Lung (tissue), 13 donors: ENCODE data around the gene GNAI2. TPM values are rescaled to one million over a fixed set of nuclear protein-coding genes. Genes with fewer than 3 reads are reported as not detected.
A peak's percentile ranks its signal among the peaks of the same experiment; 100 is the strongest.

Experiments
- ATAC-seq: fragments of 200-7000 bp; cut with Tn5 transposase; one replicate; pipeline ENCODE4 v1.9.1; 2020; ENCODE audit warnings: moderate number of reproducible peaks; ENCODE audit not compliant: insufficient read depth, low FRiP score
- DNase-seq, 3 donors: peaks; one replicate each; pipeline ENCODE4 v3.0.0-alpha.2; 2013 to 2017
- H3K27ac ChIP-seq, 2 donors: one replicate each; pipeline ENCODE4 v1.5.1; 2013; ENCODE audit warnings: mild to moderate bottlenecking in 2 of 2, moderate library complexity in 2 of 2, control low read depth in 1 of 2, inconsistent platforms in 1 of 2, low read depth in 1 of 2, low read length in 1 of 2
- H3K27me3 ChIP-seq, 3 donors: one replicate each; pipeline ENCODE4 v1.5.1; 2013; ENCODE audit warnings: low read length in 2 of 3; ENCODE audit not compliant: control insufficient read depth in 3 of 3, insufficient read depth in 3 of 3
- H3K36me3 ChIP-seq, 4 donors: one replicate each; pipeline ENCODE4 v1.5.1; 2013; ENCODE audit warnings: low read length in 4 of 4, mild to moderate bottlenecking in 1 of 4, moderate library complexity in 1 of 4; ENCODE audit not compliant: control insufficient read depth in 4 of 4, insufficient read depth in 4 of 4
- H3K4me1 ChIP-seq, 5 donors: one replicate each; pipeline ENCODE4 v1.5.1; 2013; ENCODE audit warnings: low read length in 5 of 5, mild to moderate bottlenecking in 2 of 5, moderate library complexity in 1 of 5; ENCODE audit not compliant: control insufficient read depth in 5 of 5, insufficient read depth in 5 of 5
- H3K4me3 ChIP-seq: one replicate; pipeline ENCODE4 v1.5.1; 2013; ENCODE audit warnings: mild to moderate bottlenecking, control low read depth, moderate library complexity
- H3K9ac ChIP-seq, 2 donors: one replicate each; pipeline ENCODE4 v1.5.1; 2013; ENCODE audit warnings: low read length in 2 of 2, control low read depth in 1 of 2; ENCODE audit not compliant: insufficient read depth in 1 of 2
- H3K9me3 ChIP-seq, 4 donors: one replicate each; pipeline ENCODE4 v1.5.1; 2013; ENCODE audit warnings: low read length in 3 of 4, mild to moderate bottlenecking in 1 of 4, moderate library complexity in 1 of 4; ENCODE audit not compliant: control insufficient read depth in 4 of 4, insufficient read depth in 3 of 4
- CTCF ChIP-seq: IDR thresholded peaks from 2 replicates; pipeline ENCODE4 v1.5.1; 2012; ENCODE audit warnings: mild to moderate bottlenecking; ENCODE audit errors: control extremely low read depth, extremely low read depth
- WGBS, 2 donors: extraction: QIAGEN DNeasy Blood & Tissue Kit; methylation state at CpG; one replicate each; pipeline ENCODE4 v1.1.7; 2013; 5-methylcytosine and 5-hydroxymethylcytosine counted together
- polyA plus RNA-seq, 2 donors: library from polyadenylated mRNA; stranded (reverse); fragments of 200-250 nt; gene quantifications; one replicate each; pipeline ENCODE4 v1.2.1, GENCODE V29; 2013
- small RNA-seq: library from RNA; depleted of rRNA; stranded (forward); fragments of <200 nt; gene quantifications from one replicate; pipeline ENCODE3, GENCODE V24; 2014; ENCODE audit warnings: low replicate concordance
- total RNA-seq, 2 donors: library from RNA; depleted of rRNA in 1 of 2; stranded (reverse); fragments of >200 nt in 1 of 2; gene quantifications; one replicate each; pipeline ENCODE4 v1.2.1, GENCODE V29; 2014 to 2021
- donor health status: control.
- donor health status: control.
- donor health status: Bipolar disorder and iron deficiency.
- donor health status: healthy.
- donor health status: DM: yes; HTN: yes; CAD: no.

The GNAI2 gene
- total and polyA plus RNA-seq, 4 donors: 217 to 364 (median 278) TPM

GRCh38 chr3:50302095-50303012 lies 66.3 kb downstream of the GNAI2 start:
- no peak for DNase-seq
- ATAC-seq: no peak
- no peak for TF ChIP-seq CTCF
- WGBS, 2 donors: 84 to 89% methylated on average over 32 of the region's 32 CpGs
- H3K4me3 ChIP-seq: peak overlapping the region; percentile 11
- H3K4me1 ChIP-seq: peaks cover 10 to 31% (median 17%) of the 10 kb centered on the region in 5 donors
- H3K9ac ChIP-seq: no peak overlapping the region
- H3K27ac ChIP-seq: peak overlapping the region; percentile 83 to 84
- H3K27me3 ChIP-seq: no peaks in the 10 kb centered on the region
- H3K36me3 ChIP-seq: no peaks in the 10 kb centered on the region
- H3K9me3 ChIP-seq: no peaks in the 10 kb centered on the region

- Histone ChIP-seq H3K4me1 (peaks cover 10 to 28% (median 17%) of the 10 kb centered on the region in 5 donors), H3K27me3 (no peaks in the 10 kb centered on the region), H3K9me3 (no peaks in the 10 kb centered on the region), H3K27ac (peak within 1 kb of the TSS; percentile 83 to 84), H3K4me3 (peak within 1 kb of the TSS; percentile 18), H3K9ac (no peak within 1 kb of the TSS), H3K36me3 (no peaks in the 10 kb centered on the region)
- DNase-seq: peak; percentile 30 to 56 (median 48)
- ATAC-seq: peak; percentile 17
- TF ChIP-seq CTCF: no peak
- 43 to 69% methylated on average over 14 of the region's 14 CpGs for WGBS, 2 donors
Observed at GRCh38 chr3:50303013-50303815, 67.2 kb downstream of the GNAI2 start, which contains the start of gene HYAL1. Gene HYAL1, minus strand, starts transcription at chr3:50303574. Its CDS starts 618 bp downstream, at chr3:50302956.

- DNase-seq: no peak
Observed at GRCh38 chr3:50304601-50305000, 68.6 kb downstream of the GNAI2 start.

More at GRCh38 chr3:50304601-50305000, 68.6 kb downstream of the GNAI2 start:
- no peaks in the 10 kb centered on the region for H3K27me3 ChIP-seq
- no peak overlapping the region for H3K9ac ChIP-seq
- ATAC-seq: no peak
- no peaks in the 10 kb centered on the region for H3K9me3 ChIP-seq
- no peak overlapping the region for H3K27ac ChIP-seq
- H3K4me1 ChIP-seq: peaks cover 10 to 20% (median 16%) of the 10 kb centered on the region in 5 donors
- H3K4me3 ChIP-seq: no peak overlapping the region
- peaks cover 0 to 6% (median under 1%) of the 10 kb centered on the region in 4 donors for H3K36me3 ChIP-seq
- no peak for TF ChIP-seq CTCF

Small RNA genes lying within 50 kb of the gene (small RNA-seq; reads per million reads assigned to genes)
- gene MIR5787: not detected

Other genes starting within 250 kb of the GNAI2 start
- gene RBM5, start 147.3 kb upstream of the GNAI2 start, total RNA-seq: 100 to 1,000 TPM; 115 to 380 TPM
- gene RBM5, start 147.3 kb upstream of the GNAI2 start, polyA plus RNA-seq: 10 to 100 TPM; 71.4 to 74.3 TPM
- 10 to 100 TPM; 27.8 to 54.3 TPM for gene SEMA3F, start 80.9 kb upstream of the GNAI2 start, total RNA-seq
- gene SEMA3F, start 80.9 kb upstream of the GNAI2 start, polyA plus RNA-seq: 10 to 100 TPM; 41.6 to 53.1 TPM
- not detected for gene GNAT1, start 44.6 kb upstream of the GNAI2 start, total RNA-seq
- under 1 TPM; 0.05 to 0.16 TPM for gene GNAT1, start 44.6 kb upstream of the GNAI2 start, polyA plus RNA-seq
- 1 to 10 TPM in 1 of 2 donors, under 1 TPM in 1; 0.43 to 4.3 TPM for gene SLC38A3, start 30.9 kb upstream of the GNAI2 start, total RNA-seq
- under 1 TPM; 0.08 to 0.24 TPM for gene SLC38A3, start 30.9 kb upstream of the GNAI2 start, polyA plus RNA-seq
- 10 to 100 TPM; 47.9 to 95.7 TPM for gene SEMA3B, start 32.9 kb downstream of the GNAI2 start, total RNA-seq
- gene SEMA3B, start 32.9 kb downstream of the GNAI2 start, polyA plus RNA-seq: 10 to 100 TPM; 39.6 to 75.6 TPM
- under 1 TPM in 1 of 2 donors, not detected in 1; 0.12 TPM for gene LSMEM2, start 42.9 kb downstream of the GNAI2 start, total RNA-seq
- gene LSMEM2, start 42.9 kb downstream of the GNAI2 start, polyA plus RNA-seq: under 1 TPM; 0.10 to 0.49 TPM
- 10 to 100 TPM; 14.7 to 98.8 TPM for gene IFRD2, start 56.2 kb downstream of the GNAI2 start, total RNA-seq
- gene IFRD2, start 56.2 kb downstream of the GNAI2 start, polyA plus RNA-seq: 100 to 1,000 TPM in 1 of 2 donors, 10 to 100 TPM in 1; 91.4 to 107 TPM
- gene HYAL3, start 63.2 kb downstream of the GNAI2 start, total RNA-seq: 1 to 10 TPM; 1.4 to 4.0 TPM
- 1 to 10 TPM; 2.5 to 4.9 TPM for gene HYAL3, start 63.2 kb downstream of the GNAI2 start, polyA plus RNA-seq
- gene NAA80, start 63.2 kb downstream of the GNAI2 start, total RNA-seq: 10 to 100 TPM in 1 of 2 donors, 1 to 10 TPM in 1; 4.8 to 16.6 TPM
- 10 to 100 TPM in 1 of 2 donors, 1 to 10 TPM in 1; 9.5 to 14.7 TPM for gene NAA80, start 63.2 kb downstream of the GNAI2 start, polyA plus RNA-seq
- 10 to 100 TPM in 1 of 2 donors, 1 to 10 TPM in 1; 1.6 to 51.2 TPM for gene HYAL1, start 67.4 kb downstream of the GNAI2 start, total RNA-seq
- 10 to 100 TPM; 24.6 to 27.8 TPM for gene HYAL1, start 67.4 kb downstream of the GNAI2 start, polyA plus RNA-seq
- 100 to 1,000 TPM in 1 of 2 donors, 10 to 100 TPM in 1; 94.3 to 218 TPM for gene HYAL2, start 86.5 kb downstream of the GNAI2 start, total RNA-seq
- gene HYAL2, start 86.5 kb downstream of the GNAI2 start, polyA plus RNA-seq: 100 to 1,000 TPM; 193 to 208 TPM
- gene TUSC2, start 92.0 kb downstream of the GNAI2 start, total RNA-seq: 10 to 100 TPM; 11.1 to 33.4 TPM
- gene TUSC2, start 92.0 kb downstream of the GNAI2 start, polyA plus RNA-seq: 10 to 100 TPM; 27.6 to 54.5 TPM
- 10 to 100 TPM; 36.3 to 46.0 TPM for gene RASSF1, start 104.6 kb downstream of the GNAI2 start, total RNA-seq
- 10 to 100 TPM; 38.0 to 59.0 TPM for gene RASSF1, start 104.6 kb downstream of the GNAI2 start, polyA plus RNA-seq
- 100 to 1,000 TPM in 1 of 2 donors, 10 to 100 TPM in 1; 70.8 to 117 TPM for gene ZMYND10, start 109.5 kb downstream of the GNAI2 start, total RNA-seq
- 10 to 100 TPM; 31.4 to 54.1 TPM for gene ZMYND10, start 109.5 kb downstream of the GNAI2 start, polyA plus RNA-seq
- gene NPRL2, start 114.6 kb downstream of the GNAI2 start, total RNA-seq: 10 to 100 TPM; 12.7 to 17.0 TPM
- gene NPRL2, start 114.6 kb downstream of the GNAI2 start, polyA plus RNA-seq: 10 to 100 TPM; 17.4 to 21.9 TPM
- 10 to 100 TPM; 18.2 to 33.9 TPM for gene CYB561D2, start 114.7 kb downstream of the GNAI2 start, total RNA-seq
- gene CYB561D2, start 114.7 kb downstream of the GNAI2 start, polyA plus RNA-seq: 10 to 100 TPM; 21.4 to 50.8 TPM
- gene TMEM115, start 123.3 kb downstream of the GNAI2 start, total RNA-seq: 10 to 100 TPM; 29.0 to 38.8 TPM
- gene TMEM115, start 123.3 kb downstream of the GNAI2 start, polyA plus RNA-seq: 10 to 100 TPM; 32.9 to 44.8 TPM